Measurements from ENCODE around the gene GRIA1. TPM values are rescaled to one million over a fixed set of nuclear protein-coding genes. Genes with fewer than 3 reads are reported as not detected.

Gene GRIA1
- total RNA-seq, 4 donors from 2014 or later = 0.12 to 0.19 TPM; not detected in 2

DNA sequence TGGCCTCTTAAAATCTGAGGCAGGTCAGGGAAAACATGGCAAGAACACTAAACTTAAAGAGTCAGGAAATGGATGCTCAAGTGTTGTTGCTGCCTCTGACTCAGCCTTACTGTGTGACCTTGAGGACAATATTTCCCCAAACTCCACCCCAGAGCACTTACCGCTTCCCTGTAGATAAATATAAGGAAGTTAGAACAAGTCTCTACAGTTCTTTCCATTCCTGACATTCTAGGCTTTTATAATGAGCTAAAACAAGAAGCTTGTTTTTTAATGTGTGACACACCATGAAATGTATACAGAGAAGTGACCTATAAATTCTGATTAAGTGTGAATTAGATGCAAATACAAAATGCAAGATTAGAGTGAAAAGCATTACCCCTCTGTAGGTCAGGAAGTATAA is 129.3 kb downstream of the GRIA1 start:
- no peak for DNase-seq
- Histone ChIP-seq H3K27me3 (no peaks in the 10 kb centered on the region), H3K9me3 (no peaks in the 10 kb centered on the region), H3K27ac (no peak overlapping the region), H3K4me3 (no peak overlapping the region), H3K36me3 (no peaks in the 10 kb centered on the region), H3K4me1 (no peaks in the 10 kb centered on the region)
- TF ChIP-seq, protein P1, sequence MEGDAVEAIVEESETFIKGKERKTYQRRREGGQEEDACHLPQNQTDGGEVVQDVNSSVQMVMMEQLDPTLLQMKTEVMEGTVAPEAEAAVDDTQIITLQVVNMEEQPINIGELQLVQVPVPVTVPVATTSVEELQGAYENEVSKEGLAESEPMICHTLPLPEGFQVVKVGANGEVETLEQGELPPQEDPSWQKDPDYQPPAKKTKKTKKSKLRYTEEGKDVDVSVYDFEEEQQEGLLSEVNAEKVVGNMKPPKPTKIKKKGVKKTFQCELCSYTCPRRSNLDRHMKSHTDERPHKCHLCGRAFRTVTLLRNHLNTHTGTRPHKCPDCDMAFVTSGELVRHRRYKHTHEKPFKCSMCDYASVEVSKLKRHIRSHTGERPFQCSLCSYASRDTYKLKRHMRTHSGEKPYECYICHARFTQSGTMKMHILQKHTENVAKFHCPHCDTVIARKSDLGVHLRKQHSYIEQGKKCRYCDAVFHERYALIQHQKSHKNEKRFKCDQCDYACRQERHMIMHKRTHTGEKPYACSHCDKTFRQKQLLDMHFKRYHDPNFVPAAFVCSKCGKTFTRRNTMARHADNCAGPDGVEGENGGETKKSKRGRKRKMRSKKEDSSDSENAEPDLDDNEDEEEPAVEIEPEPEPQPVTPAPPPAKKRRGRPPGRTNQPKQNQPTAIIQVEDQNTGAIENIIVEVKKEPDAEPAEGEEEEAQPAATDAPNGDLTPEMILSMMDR (IDR thresholded peaks at IDR 0.05) = no peak
- TF ChIP-seq POLR2A (IDR thresholded peaks at IDR 0.05) = no peak
- WGBS, 2 donors = 16 to 38% methylated on average over 1 of the region's 1 CpG
- intact Hi-C loops (cut with DNase I) = no loop called here

DNA sequence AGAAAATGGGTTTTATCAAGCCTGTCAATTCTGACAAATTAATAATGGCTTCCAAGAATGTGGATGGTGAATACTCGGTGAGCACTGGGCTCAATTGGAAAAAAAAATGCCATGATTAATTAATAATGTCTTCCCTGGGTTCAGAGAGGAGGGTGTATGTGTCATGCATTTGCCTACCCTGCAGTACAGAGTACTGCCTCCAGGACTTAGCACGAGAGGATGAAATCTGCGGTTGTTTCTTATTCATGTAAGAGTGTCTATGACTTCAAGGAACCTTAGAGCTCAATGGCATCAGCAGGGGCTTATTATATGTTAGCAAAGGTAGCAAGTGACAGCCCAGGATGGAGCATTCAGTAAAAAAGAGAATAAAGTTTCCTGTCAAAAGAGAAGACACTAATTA is 132.7 kb downstream of the GRIA1 start:
- 60 to 73% methylated on average over 3 of the region's 3 CpGs for WGBS, 2 donors

GRCh38 chr5:153623751-153624450 is 133.4 kb downstream of the GRIA1 start:
- TF ChIP-seq POLR2A (IDR thresholded peaks at IDR 0.05) = no peak
- TF ChIP-seq, protein P1 (IDR thresholded peaks at IDR 0.05) = no peak
- Histone ChIP-seq H3K4me3 (no peak overlapping the region), H3K4me1 (peaks cover 0 to 9% (median 2%) of the 10 kb centered on the region in 3 donors), H3K36me3 (no peaks in the 10 kb centered on the region), H3K27ac (no peak overlapping the region), H3K9me3 (no peaks in the 10 kb centered on the region), H3K27me3 (no peaks in the 10 kb centered on the region)
- no peak for DNase-seq
- intact Hi-C loops (cut with DNase I) = no loop called here
- WGBS, 2 donors = 66 to 67% methylated on average over 5 of the region's 5 CpGs

More for the DNA sequence above, 132.7 kb downstream of the GRIA1 start:
- DNase-seq = no peak
- Histone ChIP-seq H3K27ac (no peak overlapping the region), H3K27me3 (no peaks in the 10 kb centered on the region), H3K4me1 (peaks cover 0 to under 1% (median 0%) of the 10 kb centered on the region in 3 donors), H3K9me3 (no peaks in the 10 kb centered on the region), H3K4me3 (no peak overlapping the region), H3K36me3 (no peaks in the 10 kb centered on the region)
- intact Hi-C loops (cut with DNase I) = no loop called here
- TF ChIP-seq, protein P1 (IDR thresholded peaks at IDR 0.05) = peak in 1 of 6 experiments; percentile 7
- TF ChIP-seq POLR2A (IDR thresholded peaks at IDR 0.05) = no peak

DNA sequence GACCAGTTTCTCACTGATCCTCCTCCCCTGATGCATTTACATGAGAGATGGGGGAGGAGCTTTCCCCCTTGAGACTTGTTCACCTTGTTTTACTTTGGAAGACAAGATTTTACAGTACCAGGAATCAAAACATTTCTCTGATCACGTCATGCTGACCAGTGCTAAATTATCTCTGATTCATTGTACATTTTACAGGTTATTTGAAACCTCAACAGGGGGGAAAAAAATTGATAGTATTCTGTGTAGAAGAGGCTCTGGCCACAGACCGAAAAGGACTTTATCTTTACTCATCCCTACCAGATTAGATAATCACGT is 133.9 kb downstream of the GRIA1 start:
- 67 to 77% methylated on average over 3 of the region's 3 CpGs for WGBS, 2 donors
- no peaks in the 10 kb centered on the region for H3K36me3 ChIP-seq
- intact Hi-C loops (cut with DNase I) = no loop called here
- H3K4me3 ChIP-seq = no peak overlapping the region
- TF ChIP-seq POLR2A (IDR thresholded peaks at IDR 0.05) = no peak
- TF ChIP-seq, protein P1 (IDR thresholded peaks at IDR 0.05) = no peak
- no peaks in the 10 kb centered on the region for H3K9me3 ChIP-seq
- peaks cover 0 to 14% (median 4%) of the 10 kb centered on the region in 3 donors for H3K4me1 ChIP-seq
- no peaks in the 10 kb centered on the region for H3K27me3 ChIP-seq
- H3K27ac ChIP-seq = no peak overlapping the region
- no peak for DNase-seq

GRCh38 chr5:153625826-153626354 is 135.4 kb downstream of the GRIA1 start:
- peaks cover 0 to 18% (median 4%) of the 10 kb centered on the region in 3 donors for H3K4me1 ChIP-seq
- no peaks in the 10 kb centered on the region for H3K9me3 ChIP-seq
- H3K27ac ChIP-seq = no peak overlapping the region
- no peak overlapping the region for H3K4me3 ChIP-seq
- TF ChIP-seq, protein P1 (IDR thresholded peaks at IDR 0.05) = no peak
- TF ChIP-seq POLR2A (IDR thresholded peaks at IDR 0.05) = no peak
- 73 to 87% methylated on average over 7 of the region's 7 CpGs for WGBS, 2 donors
- no peak for DNase-seq
- H3K36me3 ChIP-seq = no peaks in the 10 kb centered on the region
- no peaks in the 10 kb centered on the region for H3K27me3 ChIP-seq
- intact Hi-C loops (cut with DNase I) = no loop called here
